HCT116 (cell line): ENCODE results near the gene TNNT2. TPM values are rescaled to one million over a fixed set of nuclear protein-coding genes. Genes with fewer than 3 reads are reported as not detected.

Source experiments
- ATAC-seq: fragments of 200-7000 bp; cut with Tn5 transposase; 2 replicates; pipeline ENCODE4 v1.9.1; 2020; ENCODE audit warnings: mild to moderate bottlenecking, moderate library complexity
- BruUV-seq: library from RNA; stranded (reverse); fragments of 400-500 nt; replicated peaks from 2 replicates; lab custom pipeline; 2021; lab: Mats Ljungman, UMichigan
- CTCF ChIA-PET: fragments of 300-600 bp; sonication (Branson Sonifier 250); formaldehyde crosslinking; loops from one replicate; lab custom pipeline; 2021; ENCODE audit warnings: antibody characterized with exemption; lab: Charles Lee
- POLR2A ChIA-PET: fragments of 300-600, 350-600 bp; sonication (Branson Sonifier 250); formaldehyde crosslinking; loops from one replicate; lab custom pipeline; 2021; ENCODE audit warnings: antibody characterized with exemption; lab: Charles Lee
- RAD21 ChIA-PET, 2 experiments: fragments of 300-600 bp; sonication (Branson Sonifier 250); formaldehyde crosslinking; loops; one replicate each; lab custom pipeline; 2023; ENCODE audit warnings: low total read pairs in 2 of 2; ENCODE audit not compliant: uncharacterized antibody in 2 of 2, unreplicated experiment in 2 of 2, low non-redundant PET in 1 of 2; lab: Charles Lee
- DNase-seq: peaks from one replicate; pipeline ENCODE4 v3.0.0-alpha.2; 2010; ENCODE audit warnings: low read depth, low spot score
- H2AFZ ChIP-seq: fragments of 200-600 bp; shearing (Covaris generic), sonication (generic); 2 replicates; pipeline ENCODE4 v1.6.1; 2017; ENCODE audit warnings: low read depth, mixed run types, mixed read lengths, antibody characterized with exemption, low read length; ENCODE audit not compliant: poor library complexity, severe bottlenecking
- H3K27ac ChIP-seq: 2 replicates; pipeline ENCODE4 v1.5.1; 2012; ENCODE audit warnings: low read depth, low read length
- H3K27me3 ChIP-seq: fragments of 200-600 bp; sonication (generic); 2 replicates; pipeline ENCODE4 v1.6.1; 2016; ENCODE audit warnings: mixed run types, low read length, mixed read lengths; ENCODE audit not compliant: insufficient read depth
- H3K36me3 ChIP-seq, 2 experiments: fragments of 200-500 bp in 1 of 2; fragments of 200-600 bp in 1 of 2; sonication (Bioruptor generic) in 1 of 2; sonication (generic) in 1 of 2; 2 replicates each; pipeline versions ENCODE4 v1.5.1 to v1.6.1; 2014 to 2016; ENCODE audit warnings: low read length in 2 of 2, inconsistent platforms in 1 of 2, mixed read lengths in 1 of 2, mixed run types in 1 of 2; ENCODE audit not compliant: insufficient read depth in 2 of 2, control insufficient read depth in 1 of 2
- H3K4me1 ChIP-seq, 2 experiments: fragments of 200-600 bp in 1 of 2; sonication (generic) in 1 of 2; 2 replicates each; pipeline versions ENCODE4 v1.5.1 to v1.6.1; 2012 to 2017; ENCODE audit warnings: low read length in 2 of 2, inconsistent platforms in 1 of 2, mild to moderate bottlenecking in 1 of 2, mixed read lengths in 1 of 2, mixed run types in 1 of 2, moderate library complexity in 1 of 2; ENCODE audit not compliant: insufficient read depth in 2 of 2, control insufficient read depth in 1 of 2
- H3K4me2 ChIP-seq: fragments of 200-600 bp; sonication (generic); 2 replicates; pipeline ENCODE4 v1.6.1; 2017; ENCODE audit warnings: mixed run types, low read length, mixed read lengths
- H3K4me3 ChIP-seq, 2 experiments: fragments of 200-600 bp in 1 of 2; sonication (generic) in 1 of 2; replicated peaks in 1 of 2; 2 replicates each; pipeline ENCODE4 v1.5.1; 2011 to 2016; ENCODE audit warnings: low read length in 2 of 2, control low read depth in 1 of 2, low read depth in 1 of 2, mild to moderate bottlenecking in 1 of 2, mixed read lengths in 1 of 2, mixed run types in 1 of 2
- H3K79me2 ChIP-seq: fragments of 200-600 bp; sonication (generic); 2 replicates; pipeline ENCODE4 v1.6.1; 2017; ENCODE audit warnings: mild to moderate bottlenecking, mixed run types, low read length, moderate library complexity, mixed read lengths; ENCODE audit not compliant: insufficient read depth
- H3K9ac ChIP-seq: fragments of 200-600 bp; sonication (generic); 2 replicates; pipeline ENCODE4 v1.6.1; 2016; ENCODE audit warnings: low read length, mixed read lengths
- H3K9me2 ChIP-seq: fragments of 200-600 bp; sonication (generic), shearing (Covaris generic); 2 replicates; pipeline ENCODE4 v1.6.1; 2017; ENCODE audit warnings: mixed run types, mild to moderate bottlenecking, moderate library complexity; ENCODE audit not compliant: insufficient read depth
- H3K9me3 ChIP-seq, 2 experiments: fragments of 200-500 bp in 1 of 2; fragments of 200-600 bp in 1 of 2; sonication (Bioruptor generic) in 1 of 2; sonication (generic) in 1 of 2; 2 replicates each; pipeline ENCODE4 v1.6.1; 2014 to 2017; ENCODE audit warnings: low read length in 2 of 2, mixed read lengths in 2 of 2, inconsistent platforms in 1 of 2, low read depth in 1 of 2, mild to moderate bottlenecking in 1 of 2, mixed run types in 1 of 2, moderate library complexity in 1 of 2; ENCODE audit not compliant: control insufficient read depth in 1 of 2, insufficient read depth in 1 of 2
- H4K20me1 ChIP-seq: fragments of 200-600 bp; sonication (generic), shearing (Covaris generic); 2 replicates; pipeline ENCODE4 v1.6.1; 2017; ENCODE audit warnings: mixed run types, mild to moderate bottlenecking, moderate library complexity; ENCODE audit not compliant: insufficient read depth
- CBX3 ChIP-seq: IDR thresholded peaks from 2 replicates; pipeline ENCODE4 v1.6.1; 2012; ENCODE audit warnings: low read depth
- EGR1 ChIP-seq: IDR thresholded peaks from 2 replicates; pipeline ENCODE4 v1.6.1; 2012; ENCODE audit warnings: low read depth
- POLR2A ChIP-seq: IDR thresholded peaks from 2 replicates; pipeline ENCODE4 v1.7.0; 2011; ENCODE audit warnings: borderline replicate concordance; ENCODE audit not compliant: insufficient read depth, insufficient read length; ENCODE audit errors: extremely low read depth
- POLR2AphosphoS5 ChIP-seq: IDR thresholded peaks from 2 replicates; pipeline ENCODE4 v1.6.1; 2011; ENCODE audit warnings: mild to moderate bottlenecking, low read depth, low read length, moderate library complexity
- SIN3A ChIP-seq: IDR thresholded peaks from 2 replicates; pipeline ENCODE4 v1.6.1; 2012; ENCODE audit warnings: low read depth
- SP1 ChIP-seq: IDR thresholded peaks from 2 replicates; pipeline ENCODE4 v1.6.1; 2012; ENCODE audit warnings: low read depth
- TCF7L2 ChIP-seq: IDR thresholded peaks from 2 replicates; pipeline ENCODE4 v1.7.0; 2011; ENCODE audit warnings: borderline replicate concordance, inconsistent platforms; ENCODE audit not compliant: insufficient read depth, insufficient read length; ENCODE audit errors: extremely low read depth
- YY1 ChIP-seq: IDR thresholded peaks from 2 replicates; pipeline ENCODE4 v1.6.1; 2011; ENCODE audit warnings: low read length, low read depth, moderate library complexity, mild to moderate bottlenecking; ENCODE audit not compliant: insufficient replicate concordance; ENCODE audit errors: extremely low read depth
- ZFX ChIP-seq: fragments of 450-650 bp; IDR thresholded peaks from 2 replicates; pipeline ENCODE4 v1.6.1; 2017
- intact Hi-C: fragments of 100-400 bp; cut with micrococcal nuclease; formaldehyde crosslinking; loops from 2 replicates; pipeline ENCODE4 v1.10.0; 2022
- total RNA-seq: library from RNA; stranded (reverse); gene quantifications from one replicate; pipeline ENCODE4 v1.2.1, GENCODE V29; 2021; ENCODE audit not compliant: unreplicated experiment
- TF ChIP-seq, protein P1 (sequence below): IDR thresholded peaks from 2 replicates; pipeline ENCODE4 v1.6.1; 2012
- TF ChIP-seq, protein P2 (sequence below): IDR thresholded peaks from 2 replicates; pipeline ENCODE4 v1.6.1; 2012; ENCODE audit warnings: low read depth
- TF ChIP-seq, protein P3 (sequence below): IDR thresholded peaks from 2 replicates; pipeline ENCODE4 v1.6.1; 2011; ENCODE audit warnings: mild to moderate bottlenecking, low read length, moderate library complexity; ENCODE audit not compliant: insufficient replicate concordance; ENCODE audit errors: extremely low read depth

TNNT2 gene
- total RNA-seq, 1 experiment from 2014 or later: 2.0 TPM

DNA sequence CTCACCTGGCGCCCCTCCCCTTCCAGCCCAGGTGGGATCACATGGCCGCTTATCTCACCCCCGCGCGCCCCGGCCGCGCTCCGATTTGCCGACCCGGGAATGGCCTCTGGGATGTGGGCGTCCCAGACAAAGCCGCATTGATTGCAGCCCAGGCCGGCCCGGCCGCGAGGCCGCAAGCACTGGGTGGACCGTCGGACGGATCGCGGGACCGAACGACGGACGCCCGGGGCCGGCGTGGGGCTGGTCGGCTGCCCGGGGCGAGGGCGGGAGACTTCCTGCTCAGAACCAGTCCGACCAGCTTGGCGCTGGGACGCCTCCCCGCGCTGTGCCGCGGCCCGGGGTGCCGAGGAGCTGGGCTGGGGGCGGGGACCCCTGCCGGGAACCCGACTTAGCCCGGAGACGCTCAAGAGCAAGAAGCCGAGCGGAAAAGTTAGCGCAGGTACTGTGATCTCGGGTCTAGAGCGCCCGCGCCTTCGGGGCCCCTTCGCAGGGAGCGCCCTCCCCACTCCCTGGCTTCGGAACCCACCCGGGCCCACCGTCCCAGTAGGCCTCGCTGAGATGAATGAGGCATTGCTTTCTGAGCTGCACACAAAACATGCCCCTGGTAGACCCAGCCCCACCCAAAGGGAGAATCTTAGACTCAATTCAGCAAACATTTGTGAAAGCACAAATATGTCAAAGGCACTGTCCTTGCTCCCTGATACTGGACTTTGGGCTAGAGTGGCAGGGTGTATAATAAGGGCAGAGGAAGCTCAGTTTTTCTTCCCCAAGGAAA is 22.1 kb upstream of the TNNT2 start:
- H2AFZ ChIP-seq: no peak overlapping the region
- H3K27me3 ChIP-seq: no peaks in the 10 kb centered on the region
- no peaks in the 10 kb centered on the region for H3K9me2 ChIP-seq
- no peaks in the 10 kb centered on the region for H3K9me3 ChIP-seq
- H3K4me3 ChIP-seq: peak overlapping the region; percentile 77 to 98
- H3K36me3 ChIP-seq: peaks cover 0 to 9% of the 10 kb centered on the region in 2 experiments; a peak in 1 of 4 replicates
- H3K27ac ChIP-seq: peak overlapping the region; percentile 83
- intact Hi-C loops: no loop called here
- no TSS peak for BruUV-seq
- peak overlapping the region; percentile 98 for H3K9ac ChIP-seq
- ATAC-seq (peak; percentile 64), DNase-seq (peak; percentile 40)
- CTCF ChIA-PET: interaction anchor here (0.6 kb wide), 1 partner anchor 11 kb away, joined by 3 read pairs; no protein-coding TSS in a partner anchor
- RAD21 ChIA-PET: no interaction called here
- TF ChIP-seq EGR1: no peak
- no peak for TF ChIP-seq SIN3A
- TF ChIP-seq POLR2A: peak; percentile 73
- TF ChIP-seq, protein P1, sequence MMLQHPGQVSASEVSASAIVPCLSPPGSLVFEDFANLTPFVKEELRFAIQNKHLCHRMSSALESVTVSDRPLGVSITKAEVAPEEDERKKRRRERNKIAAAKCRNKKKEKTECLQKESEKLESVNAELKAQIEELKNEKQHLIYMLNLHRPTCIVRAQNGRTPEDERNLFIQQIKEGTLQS: no peak
- TF ChIP-seq ZFX: peak; percentile 89
- peak; percentile 74 for TF ChIP-seq POLR2AphosphoS5
- peak; percentile 30 for TF ChIP-seq TCF7L2
- TF ChIP-seq CBX3: no peak
- TF ChIP-seq YY1: peak; percentile 75
- TF ChIP-seq, protein P2, sequence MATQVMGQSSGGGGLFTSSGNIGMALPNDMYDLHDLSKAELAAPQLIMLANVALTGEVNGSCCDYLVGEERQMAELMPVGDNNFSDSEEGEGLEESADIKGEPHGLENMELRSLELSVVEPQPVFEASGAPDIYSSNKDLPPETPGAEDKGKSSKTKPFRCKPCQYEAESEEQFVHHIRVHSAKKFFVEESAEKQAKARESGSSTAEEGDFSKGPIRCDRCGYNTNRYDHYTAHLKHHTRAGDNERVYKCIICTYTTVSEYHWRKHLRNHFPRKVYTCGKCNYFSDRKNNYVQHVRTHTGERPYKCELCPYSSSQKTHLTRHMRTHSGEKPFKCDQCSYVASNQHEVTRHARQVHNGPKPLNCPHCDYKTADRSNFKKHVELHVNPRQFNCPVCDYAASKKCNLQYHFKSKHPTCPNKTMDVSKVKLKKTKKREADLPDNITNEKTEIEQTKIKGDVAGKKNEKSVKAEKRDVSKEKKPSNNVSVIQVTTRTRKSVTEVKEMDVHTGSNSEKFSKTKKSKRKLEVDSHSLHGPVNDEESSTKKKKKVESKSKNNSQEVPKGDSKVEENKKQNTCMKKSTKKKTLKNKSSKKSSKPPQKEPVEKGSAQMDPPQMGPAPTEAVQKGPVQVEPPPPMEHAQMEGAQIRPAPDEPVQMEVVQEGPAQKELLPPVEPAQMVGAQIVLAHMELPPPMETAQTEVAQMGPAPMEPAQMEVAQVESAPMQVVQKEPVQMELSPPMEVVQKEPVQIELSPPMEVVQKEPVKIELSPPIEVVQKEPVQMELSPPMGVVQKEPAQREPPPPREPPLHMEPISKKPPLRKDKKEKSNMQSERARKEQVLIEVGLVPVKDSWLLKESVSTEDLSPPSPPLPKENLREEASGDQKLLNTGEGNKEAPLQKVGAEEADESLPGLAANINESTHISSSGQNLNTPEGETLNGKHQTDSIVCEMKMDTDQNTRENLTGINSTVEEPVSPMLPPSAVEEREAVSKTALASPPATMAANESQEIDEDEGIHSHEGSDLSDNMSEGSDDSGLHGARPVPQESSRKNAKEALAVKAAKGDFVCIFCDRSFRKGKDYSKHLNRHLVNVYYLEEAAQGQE: no peak
- TF ChIP-seq SP1: no peak
- TF ChIP-seq, protein P3, sequence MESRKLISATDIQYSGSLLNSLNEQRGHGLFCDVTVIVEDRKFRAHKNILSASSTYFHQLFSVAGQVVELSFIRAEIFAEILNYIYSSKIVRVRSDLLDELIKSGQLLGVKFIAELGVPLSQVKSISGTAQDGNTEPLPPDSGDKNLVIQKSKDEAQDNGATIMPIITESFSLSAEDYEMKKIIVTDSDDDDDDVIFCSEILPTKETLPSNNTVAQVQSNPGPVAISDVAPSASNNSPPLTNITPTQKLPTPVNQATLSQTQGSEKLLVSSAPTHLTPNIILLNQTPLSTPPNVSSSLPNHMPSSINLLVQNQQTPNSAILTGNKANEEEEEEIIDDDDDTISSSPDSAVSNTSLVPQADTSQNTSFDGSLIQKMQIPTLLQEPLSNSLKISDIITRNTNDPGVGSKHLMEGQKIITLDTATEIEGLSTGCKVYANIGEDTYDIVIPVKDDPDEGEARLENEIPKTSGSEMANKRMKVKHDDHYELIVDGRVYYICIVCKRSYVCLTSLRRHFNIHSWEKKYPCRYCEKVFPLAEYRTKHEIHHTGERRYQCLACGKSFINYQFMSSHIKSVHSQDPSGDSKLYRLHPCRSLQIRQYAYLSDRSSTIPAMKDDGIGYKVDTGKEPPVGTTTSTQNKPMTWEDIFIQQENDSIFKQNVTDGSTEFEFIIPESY: no peak
- peaks cover 48% of the 10 kb centered on the region for H3K79me2 ChIP-seq
- POLR2A ChIA-PET: no interaction called here
- peak overlapping the region; percentile 99 for H3K4me2 ChIP-seq
- no peaks in the 10 kb centered on the region for H4K20me1 ChIP-seq
- peaks cover 30 to 56% of the 10 kb centered on the region in 2 experiments for H3K4me1 ChIP-seq
